ENCODE measurements around the gene CD48. TPM values are rescaled to one million over a fixed set of nuclear protein-coding genes. Genes with fewer than 3 reads are reported as not detected.
A peak's percentile ranks its signal among the peaks of the same experiment; 100 is the strongest.

CD48 gene
- polyA plus RNA-seq, 1 of the 3 experiments (the other 2 are of a cell fraction): not detected

GRCh38 chr1:160667896-160668295 lies 43.7 kb downstream of the CD48 start:
- no peak overlapping the region for H3K9ac ChIP-seq
- WGBS (ENCODE audit: low lambda C conversion rate): 4% methylated on average over 2 of the region's 2 CpGs

GRCh38 chr1:160666079-160666442 lies 45.6 kb downstream of the CD48 start:
- Histone ChIP-seq H3K4me3 (ENCODE audit: low read depth in 2 of 2, low read length in 1 of 2) (no peak overlapping the region), H3K9ac (no peak overlapping the region), H3K27me3 (ENCODE audit: insufficient read depth) (no peaks in the 10 kb centered on the region), H3F3A (replicated peaks; ENCODE audit: insufficient read depth) (no peaks in the 10 kb centered on the region), H3K9me2 (no peaks in the 10 kb centered on the region), H2AFZ (ENCODE audit: low read depth) (peak overlapping the region; percentile 16; the same call in 1 of the 2 replicates), H3K9me3 (peaks cover 3% of the 10 kb centered on the region; the same call in 1 of the 2 replicates), H3K36me3 (replicated peaks in 1 of 2; ENCODE audit: control insufficient read depth in 1 of 2, insufficient read depth in 2 of 2, low read length in 1 of 2) (no peaks in the 10 kb centered on the region), H3K4me1 (ENCODE audit: control insufficient read depth in 1 of 2, insufficient read depth in 2 of 2, low read depth in 1 of 2, low read length in 1 of 2) (no peaks in the 10 kb centered on the region), H3K27ac (ENCODE audit: low read depth in 2 of 2, low read length in 1 of 2) (no peak overlapping the region), H3K4me2 (no peak overlapping the region), H4K20me1 (ENCODE audit: insufficient read depth) (no peaks in the 10 kb centered on the region), H3K79me2 (ENCODE audit: insufficient read depth) (no peaks in the 10 kb centered on the region)
- no peak for TF ChIP-seq EP300 (IDR thresholded peaks at IDR 0.05; ENCODE audit: borderline replicate concordance in 1 of 2, low read depth in 1 of 2, low read length in 1 of 2)
- DNase-seq: no peak
- ChIA-PET POLR2A (no interaction called here), CTCF (interaction anchor here (2.5 kb wide), 1 partner anchor 9 kb away, joined by 10 read pairs; no protein-coding TSS in a partner anchor)
- WGBS (ENCODE audit: low lambda C conversion rate): 2% methylated on average over 3 of the region's 3 CpGs

More at GRCh38 chr1:160667896-160668295, 43.7 kb downstream of the CD48 start:
- H3K4me2 ChIP-seq: no peak overlapping the region
- no peak for DNase-seq
- H3K9me3 ChIP-seq: peaks cover 3% of the 10 kb centered on the region; the same call in 1 of the 2 replicates
- no peak for TF ChIP-seq TAF1 (IDR thresholded peaks at IDR 0.05; ENCODE audit: borderline replicate concordance, low read depth, low read length)
- no peaks in the 10 kb centered on the region for H3K9me2 ChIP-seq
- H4K20me1 ChIP-seq (ENCODE audit: insufficient read depth): no peaks in the 10 kb centered on the region
- no peaks in the 10 kb centered on the region for H3K4me1 ChIP-seq (ENCODE audit: control insufficient read depth in 1 of 2, insufficient read depth in 2 of 2, low read depth in 1 of 2, low read length in 1 of 2)
- no peaks in the 10 kb centered on the region for H3K36me3 ChIP-seq (replicated peaks in 1 of 2; ENCODE audit: control insufficient read depth in 1 of 2, insufficient read depth in 2 of 2, low read length in 1 of 2)
- CTCF ChIA-PET: no interaction called here
- H3K27ac ChIP-seq (ENCODE audit: low read depth in 2 of 2, low read length in 1 of 2): no peak overlapping the region
- POLR2A ChIA-PET: no interaction called here
- H2AFZ ChIP-seq (ENCODE audit: low read depth): no peak overlapping the region
- H3K79me2 ChIP-seq (ENCODE audit: insufficient read depth): no peaks in the 10 kb centered on the region
- no peak overlapping the region for H3K4me3 ChIP-seq (ENCODE audit: low read depth in 2 of 2, low read length in 1 of 2)
- H3F3A ChIP-seq (replicated peaks; ENCODE audit: insufficient read depth): no peaks in the 10 kb centered on the region
- H3K27me3 ChIP-seq (ENCODE audit: insufficient read depth): no peaks in the 10 kb centered on the region

GRCh38 chr1:160665330-160666078 lies 46.1 kb downstream of the CD48 start:
- Histone ChIP-seq H3F3A (replicated peaks; ENCODE audit: insufficient read depth) (no peaks in the 10 kb centered on the region), H3K79me2 (ENCODE audit: insufficient read depth) (no peaks in the 10 kb centered on the region), H3K27ac (ENCODE audit: low read depth in 2 of 2, low read length in 1 of 2) (no peak overlapping the region), H3K4me1 (ENCODE audit: control insufficient read depth in 1 of 2, insufficient read depth in 2 of 2, low read depth in 1 of 2, low read length in 1 of 2) (no peaks in the 10 kb centered on the region), H3K4me3 (ENCODE audit: low read depth in 2 of 2, low read length in 1 of 2) (no peak overlapping the region), H3K9me3 (peaks cover 3% of the 10 kb centered on the region; the same call in 1 of the 2 replicates), H3K9ac (no peak overlapping the region), H3K4me2 (no peak overlapping the region), H3K27me3 (ENCODE audit: insufficient read depth) (no peaks in the 10 kb centered on the region), H3K36me3 (replicated peaks in 1 of 2; ENCODE audit: control insufficient read depth in 1 of 2, insufficient read depth in 2 of 2, low read length in 1 of 2) (no peaks in the 10 kb centered on the region), H3K9me2 (no peaks in the 10 kb centered on the region), H4K20me1 (ENCODE audit: insufficient read depth) (no peaks in the 10 kb centered on the region), H2AFZ (ENCODE audit: low read depth) (peak overlapping the region; percentile 16; the same call in 1 of the 2 replicates)
- POLR2A ChIA-PET: no interaction called here
- CTCF ChIA-PET: interaction anchor here (2.5 kb wide), 1 partner anchor 10 kb away, joined by 10 read pairs; no protein-coding TSS in a partner anchor
- DNase-seq: no peak
- WGBS (ENCODE audit: low lambda C conversion rate): 0% methylated on average over 6 of the region's 6 CpGs
- TF ChIP-seq EZH2phosphoT487 (IDR thresholded peaks at IDR 0.05; ENCODE audit: borderline replicate concordance, low read depth) (no peak), FOXM1 (IDR thresholded peaks at IDR 0.05; ENCODE audit: low read depth) (no peak), REST (IDR thresholded peaks at IDR 0.05; ENCODE audit: low read depth, low read length) (no peak), SIN3A (IDR thresholded peaks at IDR 0.05; ENCODE audit: borderline replicate concordance, low read depth, low read length) (no peak), MXI1 (IDR thresholded peaks at IDR 0.05; ENCODE audit: low read depth, low read length) (no peak), FOXJ3 (CRISPR knock-in tag; IDR thresholded peaks at IDR 0.05) (no peak), TEAD4 (IDR thresholded peaks at IDR 0.05; ENCODE audit: borderline replicate concordance, insufficient read depth) (no peak), JUND (IDR thresholded peaks at IDR 0.05) (no peak), ZBTB33 (IDR thresholded peaks at IDR 0.05; ENCODE audit: borderline replicate concordance, low read depth) (no peak), PBX3 (IDR thresholded peaks at IDR 0.05) (no peak), SMC3 (IDR thresholded peaks at IDR 0.05; ENCODE audit: low read depth, low read length) (no peak)
